Endodermal cell (in vitro differentiated cells): ENCODE data around the gene ZBTB47. TPM values are rescaled to one million over a fixed set of nuclear protein-coding genes. Genes with fewer than 3 reads are reported as not detected.

Experiments
- DNase-seq: peaks from one replicate; pipeline ENCODE4 v3.0.0-alpha.2; 2017
- H3K27ac ChIP-seq: 2 replicates; pipeline ENCODE4 v1.5.1; 2013; ENCODE audit warnings: mild to moderate bottlenecking, low read depth, low read length, moderate library complexity
- H3K27me3 ChIP-seq: 2 replicates; pipeline ENCODE4 v1.6.1; 2013; ENCODE audit warnings: mild to moderate bottlenecking, low read length, moderate library complexity; ENCODE audit not compliant: insufficient read depth, control insufficient read depth, poor library complexity, severe bottlenecking
- H3K36me3 ChIP-seq: 2 replicates; pipeline ENCODE4 v1.7.0; 2013; ENCODE audit warnings: mild to moderate bottlenecking, low read length, moderate library complexity; ENCODE audit not compliant: control insufficient read depth, insufficient read depth
- H3K4me1 ChIP-seq: one replicate; pipeline ENCODE4 v1.7.0; 2013; ENCODE audit warnings: low read length; ENCODE audit not compliant: control insufficient read depth, insufficient read depth
- H3K4me3 ChIP-seq: 2 replicates; pipeline ENCODE4 v1.5.1; 2013; ENCODE audit warnings: mild to moderate bottlenecking, low read length, moderate library complexity
- H3K9ac ChIP-seq: 2 replicates; pipeline ENCODE4 v1.6.1; 2013; ENCODE audit warnings: mild to moderate bottlenecking, low read length, moderate library complexity; ENCODE audit not compliant: poor library complexity, severe bottlenecking; ENCODE audit errors: extremely low read depth
- H3K9me3 ChIP-seq: 2 replicates; pipeline ENCODE4 v1.6.1; 2013; ENCODE audit warnings: mild to moderate bottlenecking, low read length, moderate library complexity; ENCODE audit not compliant: control insufficient read depth
- H3K27ac Mint-ChIP-seq: 2 replicates; pipeline ENCODE4 v1.8.0; 2020; ENCODE audit warnings: mixed read lengths
- H3K27me3 Mint-ChIP-seq: 2 replicates; pipeline ENCODE4 v1.8.0; 2021; ENCODE audit warnings: mild to moderate bottlenecking, mixed read lengths; ENCODE audit not compliant: insufficient read depth
- H3K36me3 Mint-ChIP-seq: 2 replicates; pipeline ENCODE4 v1.8.0; 2020; ENCODE audit warnings: low read depth, mixed read lengths
- H3K4me1 Mint-ChIP-seq: 2 replicates; pipeline ENCODE4 v1.8.0; 2020; ENCODE audit warnings: mixed read lengths
- H3K4me3 Mint-ChIP-seq: 2 replicates; pipeline ENCODE4 v1.8.0; 2020; ENCODE audit warnings: mild to moderate bottlenecking, moderate library complexity, mixed read lengths
- H3K9me3 Mint-ChIP-seq: 2 replicates; pipeline ENCODE4 v1.8.0; 2020; ENCODE audit warnings: mild to moderate bottlenecking, mixed read lengths
- CTCF ChIP-seq: fragments of 200-600 bp; sonication (generic); conservative IDR thresholded peaks from 2 replicates; pipeline ENCODE4 v1.5.0; 2021; ENCODE audit warnings: antibody characterized with exemption, mild to moderate bottlenecking
- WGBS, 2 experiments: methylation state at CpG; one replicate each; pipeline versions ENCODE4 v1.1.5 to v1.1.7; 2013; ENCODE audit warnings: missing lambda C conversion rate in 2 of 2, mixed read lengths in 1 of 2; ENCODE audit not compliant: insufficient coverage in 1 of 2, insufficient read length in 1 of 2; 5-methylcytosine and 5-hydroxymethylcytosine counted together
- total RNA-seq, 2 donors: library from RNA; stranded (reverse); fragmentation: NEBNext Ultra II Directional in 1 of 2; extraction: Animal tissue kit (Norgen Biotek cat#: 25700) in 1 of 2; gene quantifications; 2 replicates in 1 of 2; 3 replicates in 1 of 2; pipeline ENCODE4 v1.2.1, GENCODE V29; 2021

The ZBTB47 gene
- total RNA-seq, 2 donors from 2014 or later = 4.6 to 7.2 TPM

- DNase-seq = peak; percentile 32
- 94 to 98% methylated on average over 25 to 38 of the region's 38 CpGs for WGBS, 2 experiments
- no peak overlapping the region for H3K27ac Mint-ChIP-seq
Observed at GRCh38 chr3:42663581-42664437, 10.3 kb downstream of the ZBTB47 start.

GRCh38 chr3:42664438-42664803 lies 10.9 kb downstream of the ZBTB47 start:
- TF ChIP-seq CTCF = no peak
- Mint-ChIP-seq H3K36me3 (no peaks in the 10 kb centered on the region), H3K27ac (no peak overlapping the region), H3K4me1 (peaks cover 9% of the 10 kb centered on the region), H3K27me3 (peaks cover 3% of the 10 kb centered on the region), H3K4me3 (no peak overlapping the region), H3K9me3 (no peaks in the 10 kb centered on the region)
- H3K27ac ChIP-seq = no peak overlapping the region
- no peak for DNase-seq
- no peaks in the 10 kb centered on the region for H3K9me3 ChIP-seq
- no peaks in the 10 kb centered on the region for H3K27me3 ChIP-seq
- no peaks in the 10 kb centered on the region for H3K4me1 ChIP-seq
- H3K4me3 ChIP-seq = no peak overlapping the region
- no peaks in the 10 kb centered on the region for H3K36me3 ChIP-seq
- WGBS, 2 experiments = 80 to 90% methylated on average over 2 to 19 of the region's 19 CpGs
- H3K9ac ChIP-seq = no peak overlapping the region

More at GRCh38 chr3:42663581-42664437, 10.3 kb downstream of the ZBTB47 start:
- H3K36me3 Mint-ChIP-seq = no peaks in the 10 kb centered on the region
- H3K4me1 ChIP-seq = no peaks in the 10 kb centered on the region
- H3K27ac ChIP-seq = no peak overlapping the region
- no peaks in the 10 kb centered on the region for H3K9me3 ChIP-seq
- H3K4me1 Mint-ChIP-seq = peaks cover 9% of the 10 kb centered on the region
- H3K27me3 ChIP-seq = no peaks in the 10 kb centered on the region
- no peaks in the 10 kb centered on the region for H3K9me3 Mint-ChIP-seq
- TF ChIP-seq CTCF = no peak
- peaks cover 3% of the 10 kb centered on the region for H3K27me3 Mint-ChIP-seq
- H3K4me3 Mint-ChIP-seq = no peak overlapping the region
- no peak overlapping the region for H3K9ac ChIP-seq
- H3K36me3 ChIP-seq = no peaks in the 10 kb centered on the region
- H3K4me3 ChIP-seq = no peak overlapping the region

GRCh38 chr3:42665050-42665878 lies 11.8 kb downstream of the ZBTB47 start:
- Histone ChIP-seq H3K27me3 (no peaks in the 10 kb centered on the region), H3K9ac (no peak overlapping the region), H3K36me3 (no peaks in the 10 kb centered on the region), H3K4me3 (no peak overlapping the region), H3K9me3 (no peaks in the 10 kb centered on the region), H3K27ac (no peak overlapping the region), H3K4me1 (no peaks in the 10 kb centered on the region)
- H3K27ac Mint-ChIP-seq = no peak overlapping the region
- no peaks in the 10 kb centered on the region for H3K36me3 Mint-ChIP-seq
- H3K27me3 Mint-ChIP-seq = peaks cover 3% of the 10 kb centered on the region
- TF ChIP-seq CTCF = no peak
- 86 to 100% methylated on average over 6 to 15 of the region's 15 CpGs for WGBS, 2 experiments
- DNase-seq = peak; percentile 38
- no peaks in the 10 kb centered on the region for H3K9me3 Mint-ChIP-seq
- no peak overlapping the region for H3K4me3 Mint-ChIP-seq
- H3K4me1 Mint-ChIP-seq = peaks cover 6% of the 10 kb centered on the region
